C1 segment of cervical spinal cord (tissue), 14 donors: ENCODE results near the gene SCN10A.

ENCODE experiments used
- DNase-seq, 14 donors: peaks; one replicate each; lab custom pipeline; 2025; lab: John Stamatoyannopoulos, UW

SCN10A gene

GRCh38 chr3:38816026-38816425 lies at the start of gene SCN10A:
Gene SCN10A (minus strand): TSS chr3:38816217. CDS start chr3:38794010, 22,207 bp downstream.
- no peak for DNase-seq

GRCh38 chr3:38853011-38853410 lies 37.0 kb upstream of the SCN10A start:
- no peak for DNase-seq

- no peak for DNase-seq
Observed at GRCh38 chr3:38843898-38844297, 27.9 kb upstream of the SCN10A start.

- no peak for DNase-seq
Observed at GRCh38 chr3:38842266-38842965, 26.4 kb upstream of the SCN10A start.

GRCh38 chr3:38840987-38841386 lies 25.0 kb upstream of the SCN10A start:
- DNase-seq: no peak

GRCh38 chr3:38837358-38837757 lies 21.3 kb upstream of the SCN10A start:
- DNase-seq: no peak

- DNase-seq: no peak
Observed at GRCh38 chr3:38836561-38836960, 20.5 kb upstream of the SCN10A start.

GRCh38 chr3:38835939-38836338 lies 19.9 kb upstream of the SCN10A start:
- DNase-seq: no peak

GRCh38 chr3:38834717-38835116 lies 18.7 kb upstream of the SCN10A start:
- no peak for DNase-seq

- DNase-seq: no peak
Observed at GRCh38 chr3:38834110-38834509, 18.1 kb upstream of the SCN10A start.

- DNase-seq: no peak
Observed at GRCh38 chr3:38829404-38829803, 13.4 kb upstream of the SCN10A start.

GRCh38 chr3:38828681-38829080 lies 12.7 kb upstream of the SCN10A start:
- no peak for DNase-seq

- no peak for DNase-seq
Observed at GRCh38 chr3:38827791-38828190, 11.8 kb upstream of the SCN10A start.

GRCh38 chr3:38826001-38826400 lies 10.0 kb upstream of the SCN10A start:
- no peak for DNase-seq

- DNase-seq: no peak
Observed at GRCh38 chr3:38824349-38824748, 8.3 kb upstream of the SCN10A start.

- no peak for DNase-seq
Observed at GRCh38 chr3:38823722-38824121, 7.7 kb upstream of the SCN10A start.

GRCh38 chr3:38823186-38823585 lies 7.2 kb upstream of the SCN10A start:
- DNase-seq: no peak

GRCh38 chr3:38811822-38812221 lies 4.2 kb downstream of the SCN10A start:
- no peak for DNase-seq

GRCh38 chr3:38805765-38806386 lies 10.1 kb downstream of the SCN10A start:
- no peak for DNase-seq

GRCh38 chr3:38805004-38805403 lies 11.0 kb downstream of the SCN10A start:
- no peak for DNase-seq

GRCh38 chr3:38800511-38800910 lies 15.5 kb downstream of the SCN10A start:
- no peak for DNase-seq

GRCh38 chr3:38793721-38794120 lies 22.3 kb downstream of the SCN10A start:
- no peak for DNase-seq

- DNase-seq: no peak
Observed at GRCh38 chr3:38792983-38793382, 23.0 kb downstream of the SCN10A start.

- DNase-seq: no peak
Observed at GRCh38 chr3:38782148-38782547, 33.9 kb downstream of the SCN10A start.
